Natural killer cell treated with Interleukin-12 subunit alpha and Interleukin-12 subunit beta and Interleukin-15 and Interleukin-18, amount 100 ng/mL, for 72 hours (primary cell): ENCODE data around the gene SCN3A. TPM values are rescaled to one million over a fixed set of nuclear protein-coding genes. Genes with fewer than 3 reads are reported as not detected.
A peak's percentile ranks its signal among the peaks of the same experiment; 100 is the strongest.

Experiments used
- ATAC-seq, 2 donors: fragments of 150-1000 bp; cut with Tn5 transposase in 1 of 2; sonication (Bioruptor Pico), chemical (Tn5 transposase) in 1 of 2; 2 replicates each; pipeline ENCODE4 v1.10.0; 2021
- DNase-seq: peaks from one replicate; pipeline ENCODE4 v3.0.0; 2022; ENCODE audit warnings: low spot score
- H3K27ac Mint-ChIP-seq, 2 donors: 1 replicate in 1 of 2; 2 replicates in 1 of 2; pipeline ENCODE4 v1.8.0; 2022; ENCODE audit warnings: mixed read lengths in 2 of 2, mild to moderate bottlenecking in 1 of 2, moderate library complexity in 1 of 2
- H3K27me3 Mint-ChIP-seq, 2 donors: 1 replicate in 1 of 2; 2 replicates in 1 of 2; pipeline ENCODE4 v1.8.0; 2022; ENCODE audit warnings: mixed read lengths in 2 of 2
- H3K36me3 Mint-ChIP-seq: one replicate; pipeline ENCODE4 v1.8.0; 2022; ENCODE audit warnings: mixed read lengths
- H3K4me1 Mint-ChIP-seq, 2 donors: 1 replicate in 1 of 2; 2 replicates in 1 of 2; pipeline ENCODE4 v1.8.0; 2022; ENCODE audit warnings: low read depth in 2 of 2, mixed read lengths in 2 of 2, mild to moderate bottlenecking in 1 of 2
- H3K4me3 Mint-ChIP-seq: one replicate; pipeline ENCODE4 v1.8.0; 2022; ENCODE audit warnings: mixed read lengths
- H3K9me3 Mint-ChIP-seq: 2 replicates; pipeline ENCODE4 v1.8.0; 2022; ENCODE audit warnings: mixed read lengths
- total RNA-seq, 2 donors: library from RNA; stranded (reverse); gene quantifications; one replicate each; pipeline ENCODE4 v1.2.3, GENCODE V29; 2022

The SCN3A gene
- total RNA-seq, 2 donors from 2014 or later: not detected

- Mint-ChIP-seq H3K27ac (no peak overlapping the region), H3K27me3 (no peaks in the 10 kb centered on the region), H3K36me3 (no peaks in the 10 kb centered on the region), H3K4me3 (no peak overlapping the region), H3K9me3 (no peaks in the 10 kb centered on the region), H3K4me1 (no peaks in the 10 kb centered on the region)
- ATAC-seq (peak in 1 of 2 donors; percentile 24), DNase-seq (no peak)
Observed at GRCh38 chr2:165074323-165074722, 129.5 kb downstream of the SCN3A start.

GRCh38 chr2:165070076-165070475 is 133.8 kb downstream of the SCN3A start:
- no peak overlapping the region for H3K4me3 Mint-ChIP-seq
- H3K4me1 Mint-ChIP-seq: no peaks in the 10 kb centered on the region
- DNase-seq (no peak), ATAC-seq (no peak)
- H3K9me3 Mint-ChIP-seq: no peaks in the 10 kb centered on the region
- peaks cover 0 to 12% of the 10 kb centered on the region in 2 donors for H3K27me3 Mint-ChIP-seq
- no peak overlapping the region for H3K27ac Mint-ChIP-seq
- H3K36me3 Mint-ChIP-seq: no peaks in the 10 kb centered on the region

- Mint-ChIP-seq H3K36me3 (no peaks in the 10 kb centered on the region), H3K4me3 (no peak overlapping the region), H3K9me3 (no peaks in the 10 kb centered on the region), H3K4me1 (no peaks in the 10 kb centered on the region), H3K27ac (no peak overlapping the region), H3K27me3 (peaks cover 0 to 12% of the 10 kb centered on the region in 2 donors)
- no peak for DNase-seq
- no peak for ATAC-seq
Observed at GRCh38 chr2:165069151-165069550, 134.7 kb downstream of the SCN3A start.

GRCh38 chr2:165068487-165068757 is 135.4 kb downstream of the SCN3A start:
- Mint-ChIP-seq H3K27ac (no peak overlapping the region), H3K36me3 (no peaks in the 10 kb centered on the region), H3K9me3 (no peaks in the 10 kb centered on the region), H3K4me1 (no peaks in the 10 kb centered on the region), H3K27me3 (peaks cover 0 to 12% of the 10 kb centered on the region in 2 donors), H3K4me3 (no peak overlapping the region)
- ATAC-seq (no peak), DNase-seq (no peak)

GRCh38 chr2:165067643-165068486 is 136.0 kb downstream of the SCN3A start:
- Mint-ChIP-seq H3K27ac (no peak overlapping the region), H3K27me3 (peaks cover 0 to 12% of the 10 kb centered on the region in 2 donors), H3K9me3 (no peaks in the 10 kb centered on the region), H3K4me1 (no peaks in the 10 kb centered on the region), H3K36me3 (no peaks in the 10 kb centered on the region), H3K4me3 (no peak overlapping the region)
- DNase-seq: no peak
- no peak for ATAC-seq

- Mint-ChIP-seq H3K9me3 (no peaks in the 10 kb centered on the region), H3K36me3 (no peaks in the 10 kb centered on the region), H3K27ac (no peak overlapping the region), H3K27me3 (peaks cover 0 to 14% of the 10 kb centered on the region in 2 donors), H3K4me1 (no peaks in the 10 kb centered on the region), H3K4me3 (no peak overlapping the region)
- DNase-seq (no peak), ATAC-seq (no peak)
Observed at GRCh38 chr2:165064743-165065142, 139.1 kb downstream of the SCN3A start.

- Mint-ChIP-seq H3K4me1 (no peaks in the 10 kb centered on the region), H3K27me3 (peaks cover 0 to 3% of the 10 kb centered on the region in 2 donors), H3K36me3 (no peaks in the 10 kb centered on the region), H3K4me3 (no peak overlapping the region), H3K9me3 (no peaks in the 10 kb centered on the region), H3K27ac (no peak overlapping the region)
- DNase-seq: no peak
- no peak for ATAC-seq
Observed at GRCh38 chr2:165060411-165060810, 143.4 kb downstream of the SCN3A start.

GRCh38 chr2:165058476-165059265 is 145.2 kb downstream of the SCN3A start:
- no peaks in the 10 kb centered on the region for H3K36me3 Mint-ChIP-seq
- H3K4me3 Mint-ChIP-seq: no peak overlapping the region

GRCh38 chr2:165057931-165058330 is 145.9 kb downstream of the SCN3A start:
- Mint-ChIP-seq H3K4me3 (no peak overlapping the region), H3K27ac (no peak overlapping the region), H3K27me3 (peaks cover 0 to 3% of the 10 kb centered on the region in 2 donors), H3K4me1 (no peaks in the 10 kb centered on the region), H3K36me3 (no peaks in the 10 kb centered on the region), H3K9me3 (no peaks in the 10 kb centered on the region)
- ATAC-seq: no peak
- no peak for DNase-seq

More at GRCh38 chr2:165058476-165059265, 145.2 kb downstream of the SCN3A start:
- ATAC-seq (no peak), DNase-seq (no peak)
- no peaks in the 10 kb centered on the region for H3K9me3 Mint-ChIP-seq
- H3K27me3 Mint-ChIP-seq: peaks cover 0 to 3% of the 10 kb centered on the region in 2 donors
- H3K27ac Mint-ChIP-seq: no peak overlapping the region
- H3K4me1 Mint-ChIP-seq: no peaks in the 10 kb centered on the region

- no peak overlapping the region for H3K4me3 Mint-ChIP-seq
- H3K9me3 Mint-ChIP-seq: no peaks in the 10 kb centered on the region
- ATAC-seq (no peak), DNase-seq (no peak)
- no peaks in the 10 kb centered on the region for H3K36me3 Mint-ChIP-seq
- peaks cover 0 to 3% of the 10 kb centered on the region in 2 donors for H3K27me3 Mint-ChIP-seq
- no peaks in the 10 kb centered on the region for H3K4me1 Mint-ChIP-seq
- no peak overlapping the region for H3K27ac Mint-ChIP-seq
Observed at GRCh38 chr2:165057308-165057707, 146.5 kb downstream of the SCN3A start.

- Mint-ChIP-seq H3K4me1 (no peaks in the 10 kb centered on the region), H3K4me3 (no peak overlapping the region), H3K36me3 (no peaks in the 10 kb centered on the region), H3K27me3 (peaks cover 0 to 3% of the 10 kb centered on the region in 2 donors), H3K9me3 (no peaks in the 10 kb centered on the region), H3K27ac (no peak overlapping the region)
- ATAC-seq (no peak), DNase-seq (no peak)
Observed at GRCh38 chr2:165056564-165056963, 147.3 kb downstream of the SCN3A start.

GRCh38 chr2:165055082-165055851 is 148.6 kb downstream of the SCN3A start:
- no peak overlapping the region for H3K4me3 Mint-ChIP-seq
- H3K9me3 Mint-ChIP-seq: no peaks in the 10 kb centered on the region
- H3K36me3 Mint-ChIP-seq: no peaks in the 10 kb centered on the region
- no peaks in the 10 kb centered on the region for H3K4me1 Mint-ChIP-seq
- no peak for ATAC-seq
- H3K27ac Mint-ChIP-seq: no peak overlapping the region
- no peaks in the 10 kb centered on the region for H3K27me3 Mint-ChIP-seq
- no peak for DNase-seq

GRCh38 chr2:165054652-165055051 is 149.2 kb downstream of the SCN3A start:
- H3K9me3 Mint-ChIP-seq: no peaks in the 10 kb centered on the region
- no peak overlapping the region for H3K4me3 Mint-ChIP-seq
- no peak overlapping the region for H3K27ac Mint-ChIP-seq
- no peak for DNase-seq
- no peaks in the 10 kb centered on the region for H3K36me3 Mint-ChIP-seq
- no peaks in the 10 kb centered on the region for H3K27me3 Mint-ChIP-seq
- no peak for ATAC-seq
- H3K4me1 Mint-ChIP-seq: no peaks in the 10 kb centered on the region
